Measurements from ENCODE around the gene RTN4RL1.

The RTN4RL1 gene

DNA sequence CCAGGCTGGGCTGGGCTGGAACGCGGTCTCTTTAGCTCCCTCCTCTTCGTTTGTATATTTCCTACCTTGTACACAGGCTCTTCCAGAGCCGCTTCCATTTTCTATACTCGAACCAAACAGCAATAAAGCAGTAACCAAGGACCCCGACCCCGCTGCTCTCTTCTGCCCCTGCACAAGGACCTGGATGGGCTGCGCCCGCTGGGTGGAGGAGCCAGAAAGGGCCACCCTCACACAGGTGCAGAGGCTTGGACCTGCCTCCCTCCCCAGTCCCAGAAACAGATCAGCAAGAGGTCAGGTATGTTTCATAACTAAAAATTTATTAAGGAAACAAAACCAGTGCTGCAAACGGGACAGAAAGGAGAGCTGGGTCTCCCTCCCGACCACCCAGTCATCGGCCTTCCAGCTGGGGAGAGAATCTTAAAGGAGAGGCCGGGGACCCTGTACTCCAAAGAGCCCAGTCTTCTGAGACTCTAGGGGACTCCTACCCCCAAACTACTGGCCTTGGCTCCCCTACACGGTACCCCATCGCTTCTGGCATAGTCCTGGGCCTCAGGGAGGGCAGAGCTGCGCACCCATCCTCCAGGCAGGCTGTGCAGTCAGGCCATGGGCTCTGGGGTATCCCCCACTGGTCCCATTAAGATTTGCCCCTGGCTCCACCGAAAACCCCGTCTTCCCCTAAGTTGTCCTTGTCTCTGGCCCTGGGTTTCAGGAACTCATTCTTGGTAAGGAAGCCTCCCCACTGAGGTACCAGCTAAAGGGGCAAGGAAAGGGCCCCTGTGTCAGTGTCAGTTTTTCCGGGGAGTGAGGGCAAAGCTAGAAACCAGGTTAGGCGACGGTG is 34.6 kb upstream of the RTN4RL1 start:
- DNase-seq (ENCODE audit: low read depth in 2 of 2), result no peak

DNA sequence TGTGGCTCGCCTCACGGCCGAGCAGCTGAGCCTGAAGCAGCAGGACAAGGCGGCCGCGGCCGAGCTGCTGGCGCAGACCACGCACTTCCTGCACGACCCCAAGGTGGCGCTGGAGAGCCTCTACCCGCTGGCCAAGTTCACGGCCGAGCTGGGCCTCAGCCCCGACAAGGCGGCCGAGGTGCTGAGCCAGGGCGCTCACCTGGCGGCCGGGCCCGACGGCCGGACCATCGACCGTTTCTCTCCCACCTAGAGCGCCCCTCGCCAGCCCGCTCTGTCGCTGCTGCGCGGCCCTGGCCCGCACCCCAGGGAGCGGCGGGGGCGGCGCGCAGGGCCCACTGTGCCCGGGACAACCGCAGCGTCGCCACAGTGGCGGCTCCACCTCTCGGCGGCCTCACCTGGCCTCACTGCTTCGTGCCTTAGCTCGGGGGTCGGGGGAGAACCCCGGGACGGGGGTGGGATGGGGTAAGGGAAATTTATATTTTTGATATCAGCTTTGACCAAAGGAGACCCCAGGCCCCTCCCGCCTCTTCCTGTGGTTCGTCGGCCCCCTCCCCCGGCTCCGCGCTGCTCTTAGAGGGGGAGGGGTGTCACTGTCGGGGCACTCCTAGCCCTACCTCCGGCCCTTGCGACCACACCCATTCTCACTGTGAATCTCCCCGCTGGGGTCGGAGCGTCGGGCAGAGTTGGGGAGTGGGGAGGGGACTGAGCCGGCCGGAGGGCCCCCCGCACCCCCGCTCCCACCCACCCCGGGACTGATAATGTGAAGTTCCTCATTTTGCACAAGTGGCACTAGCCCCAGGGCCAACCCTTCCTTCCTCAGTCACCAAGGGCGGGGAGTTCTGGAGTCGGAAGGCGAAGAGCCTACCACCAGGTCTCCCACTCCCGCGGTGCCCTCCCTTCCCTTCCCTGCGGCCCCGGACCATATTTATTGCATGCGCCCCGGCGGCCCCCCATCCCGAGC is 33.7 kb upstream of the RTN4RL1 start:
- no peak for DNase-seq (ENCODE audit: low read depth in 2 of 2)

DNA sequence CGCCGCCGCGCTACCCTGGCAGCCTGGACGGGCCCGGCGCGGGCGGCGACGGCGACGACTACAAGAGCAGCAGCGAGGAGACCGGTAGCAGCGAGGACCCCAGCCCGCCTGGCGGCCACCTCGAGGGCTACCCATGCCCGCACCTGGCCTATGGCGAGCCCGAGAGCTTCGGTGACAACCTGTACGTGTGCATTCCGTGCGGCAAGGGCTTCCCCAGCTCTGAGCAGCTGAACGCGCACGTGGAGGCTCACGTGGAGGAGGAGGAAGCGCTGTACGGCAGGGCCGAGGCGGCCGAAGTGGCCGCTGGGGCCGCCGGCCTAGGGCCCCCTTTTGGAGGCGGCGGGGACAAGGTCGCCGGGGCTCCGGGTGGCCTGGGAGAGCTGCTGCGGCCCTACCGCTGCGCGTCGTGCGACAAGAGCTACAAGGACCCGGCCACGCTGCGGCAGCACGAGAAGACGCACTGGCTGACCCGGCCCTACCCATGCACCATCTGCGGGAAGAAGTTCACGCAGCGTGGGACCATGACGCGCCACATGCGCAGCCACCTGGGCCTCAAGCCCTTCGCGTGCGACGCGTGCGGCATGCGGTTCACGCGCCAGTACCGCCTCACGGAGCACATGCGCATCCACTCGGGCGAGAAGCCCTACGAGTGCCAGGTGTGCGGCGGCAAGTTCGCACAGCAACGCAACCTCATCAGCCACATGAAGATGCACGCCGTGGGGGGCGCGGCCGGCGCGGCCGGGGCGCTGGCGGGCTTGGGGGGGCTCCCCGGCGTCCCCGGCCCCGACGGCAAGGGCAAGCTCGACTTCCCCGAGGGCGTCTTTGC is 32.8 kb upstream of the RTN4RL1 start:
- no peak for DNase-seq (ENCODE audit: low read depth in 2 of 2)

GRCh38 chr17:2057175-2057759 is 32.1 kb upstream of the RTN4RL1 start:
- no peak for DNase-seq (ENCODE audit: low read depth in 2 of 2)

DNA sequence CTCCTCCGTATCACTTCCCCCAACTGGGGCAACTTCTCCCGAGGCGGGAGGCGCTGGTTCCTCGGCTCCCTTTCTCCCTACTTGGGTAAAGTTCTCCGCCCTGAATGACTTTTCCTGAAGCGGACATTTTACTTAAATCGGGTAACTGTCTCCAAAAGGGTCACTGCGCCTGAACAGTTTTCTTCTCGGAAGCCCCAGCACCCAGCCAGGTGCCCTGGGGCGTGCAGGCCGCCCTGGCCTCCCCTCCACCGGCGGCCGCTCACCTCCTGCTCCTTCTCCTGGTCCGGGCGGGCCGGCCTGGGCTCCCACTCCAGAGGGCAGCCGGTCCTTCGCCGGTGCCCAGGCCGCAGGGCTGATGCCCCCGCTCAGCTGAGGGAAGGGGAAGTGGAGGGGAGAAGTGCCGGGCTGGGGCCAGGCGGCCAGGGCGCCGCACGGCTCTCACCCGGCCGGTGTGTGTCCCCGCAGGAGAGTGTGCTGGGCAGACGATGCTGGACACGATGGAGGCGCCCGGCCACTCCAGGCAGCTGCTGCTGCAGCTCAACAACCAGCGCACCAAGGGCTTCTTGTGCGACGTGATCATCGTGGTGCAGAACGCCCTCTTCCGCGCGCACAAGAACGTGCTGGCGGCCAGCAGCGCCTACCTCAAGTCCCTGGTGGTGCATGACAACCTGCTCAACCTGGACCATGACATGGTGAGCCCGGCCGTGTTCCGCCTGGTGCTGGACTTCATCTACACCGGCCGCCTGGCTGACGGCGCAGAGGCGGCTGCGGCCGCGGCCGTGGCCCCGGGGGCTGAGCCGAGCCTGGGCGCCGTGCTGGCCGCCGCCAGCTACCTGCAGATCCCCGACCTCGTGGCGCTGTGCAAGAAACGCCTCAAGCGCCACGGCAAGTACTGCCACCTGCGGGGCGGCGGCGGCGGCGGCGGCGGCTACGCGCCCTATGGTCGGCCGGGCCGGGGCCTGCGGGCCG is 31.4 kb upstream of the RTN4RL1 start:
- no peak for DNase-seq (ENCODE audit: low read depth in 2 of 2)

DNA sequence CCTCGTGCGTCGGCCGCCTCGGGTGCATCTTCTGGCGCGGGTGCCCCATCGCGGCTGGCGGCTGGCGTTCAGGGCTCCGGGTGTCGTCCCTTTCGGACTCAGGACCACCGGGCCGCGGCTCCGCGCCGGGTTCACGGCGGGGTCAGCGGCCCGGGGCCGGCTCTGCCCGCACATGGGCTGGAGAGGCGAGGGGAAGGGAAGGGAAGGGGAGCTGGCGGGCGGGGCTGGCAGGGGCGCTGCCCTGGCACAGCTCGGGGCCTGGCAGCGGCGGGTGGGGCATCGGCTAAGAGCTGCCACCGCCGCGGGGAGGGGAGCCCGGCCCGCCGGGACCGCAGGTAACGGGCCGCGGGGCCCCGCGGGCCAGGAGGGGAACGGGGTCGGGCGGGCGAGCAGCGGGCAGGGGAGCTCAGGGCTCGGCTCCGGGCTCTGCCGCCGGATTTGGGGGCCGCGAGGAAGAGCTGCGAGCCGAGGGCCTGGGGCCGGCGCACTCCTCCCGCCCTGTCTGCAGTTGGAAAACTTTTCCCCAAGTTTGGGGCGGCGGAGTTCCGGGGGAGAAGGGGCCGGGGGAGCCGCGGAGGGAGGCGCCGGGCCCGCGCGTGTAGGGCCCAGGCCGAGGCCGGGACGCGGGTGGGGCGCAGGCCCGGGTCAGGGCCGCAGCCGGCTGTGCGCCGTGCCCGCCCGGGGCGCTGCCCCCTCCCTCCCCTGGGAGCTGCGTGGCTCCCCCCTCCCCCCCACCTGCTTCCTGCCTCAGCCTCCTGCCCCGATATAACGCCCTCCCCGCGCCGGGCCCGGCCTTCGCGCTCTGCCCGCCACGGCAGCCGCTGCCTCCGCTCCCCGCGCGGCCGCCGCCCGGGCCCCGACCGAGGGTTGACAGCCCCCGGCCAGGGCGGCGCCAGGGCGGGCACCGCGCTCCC is 30.4 kb upstream of the RTN4RL1 start:
- no peak for DNase-seq (ENCODE audit: low read depth in 2 of 2)

DNA sequence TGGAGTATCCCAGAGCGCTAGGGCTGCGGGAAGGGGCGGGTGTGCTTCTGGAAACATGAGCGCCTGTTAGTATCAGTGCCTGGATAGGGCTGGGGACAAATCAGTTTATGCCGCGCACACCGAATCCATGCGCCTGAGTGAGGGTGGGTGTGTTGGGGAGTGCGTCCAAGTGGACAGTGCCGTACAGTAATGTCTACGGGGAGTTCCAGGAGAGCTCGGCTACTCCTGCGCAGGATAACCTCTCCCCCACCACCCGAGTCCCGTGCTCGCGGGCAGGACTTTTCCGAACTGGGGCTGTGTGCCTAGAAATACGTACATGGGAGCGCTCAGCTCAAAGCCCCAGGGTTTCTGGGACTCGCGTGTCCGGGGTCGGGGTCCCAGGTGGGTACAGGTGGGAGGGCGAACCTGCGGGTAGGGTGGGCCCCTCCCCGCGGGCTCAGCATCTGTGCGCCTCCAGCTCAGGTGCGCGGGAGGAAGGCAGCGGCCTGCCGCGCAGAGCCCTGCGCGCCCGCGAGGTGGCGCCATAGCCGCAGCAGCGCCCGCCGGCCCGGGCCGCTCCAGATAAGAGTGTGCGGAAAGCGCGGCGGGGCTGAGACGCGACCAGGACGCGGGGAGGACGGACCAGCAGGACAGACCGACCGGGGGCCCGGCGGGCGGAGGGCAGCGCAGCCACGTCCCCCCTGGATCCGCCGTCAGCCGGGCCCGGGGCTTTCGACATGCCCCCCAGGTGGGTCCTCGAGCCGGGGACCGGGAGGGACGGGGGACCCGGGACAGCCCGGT is 29.6 kb upstream of the RTN4RL1 start, which contains the start of gene HIC1:
TSS of gene HIC1 (plus strand) at position 592 of the 780 bp plus-strand sequence. CDS start 1,588 bp downstream, outside the sequence.
- DNase-seq (ENCODE audit: low read depth in 2 of 2), result peak in 1 of 2 donors; percentile 67

DNA sequence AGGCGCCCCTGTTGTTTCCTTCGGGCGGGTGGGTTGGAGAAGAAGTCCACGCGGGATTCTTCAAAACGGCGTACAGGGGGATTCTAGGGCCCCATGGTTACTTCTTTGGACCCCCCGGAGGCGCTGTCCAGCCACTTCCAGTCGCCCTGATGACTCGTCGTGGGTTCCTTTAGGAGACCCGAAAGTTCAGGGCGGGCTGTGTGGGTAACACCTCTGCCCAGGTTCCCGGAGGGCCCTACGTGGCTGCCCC is 29.1 kb upstream of the RTN4RL1 start:
- DNase-seq (ENCODE audit: low read depth in 2 of 2), result no peak

GRCh38 chr17:2053380-2054261 is 28.5 kb upstream of the RTN4RL1 start:
- DNase-seq (ENCODE audit: low read depth in 2 of 2), result peak in 1 of 2 donors; percentile 61

- DNase-seq (ENCODE audit: low read depth in 2 of 2), result no peak
Observed at GRCh38 chr17:2051933-2052559, 26.9 kb upstream of the RTN4RL1 start.

DNA sequence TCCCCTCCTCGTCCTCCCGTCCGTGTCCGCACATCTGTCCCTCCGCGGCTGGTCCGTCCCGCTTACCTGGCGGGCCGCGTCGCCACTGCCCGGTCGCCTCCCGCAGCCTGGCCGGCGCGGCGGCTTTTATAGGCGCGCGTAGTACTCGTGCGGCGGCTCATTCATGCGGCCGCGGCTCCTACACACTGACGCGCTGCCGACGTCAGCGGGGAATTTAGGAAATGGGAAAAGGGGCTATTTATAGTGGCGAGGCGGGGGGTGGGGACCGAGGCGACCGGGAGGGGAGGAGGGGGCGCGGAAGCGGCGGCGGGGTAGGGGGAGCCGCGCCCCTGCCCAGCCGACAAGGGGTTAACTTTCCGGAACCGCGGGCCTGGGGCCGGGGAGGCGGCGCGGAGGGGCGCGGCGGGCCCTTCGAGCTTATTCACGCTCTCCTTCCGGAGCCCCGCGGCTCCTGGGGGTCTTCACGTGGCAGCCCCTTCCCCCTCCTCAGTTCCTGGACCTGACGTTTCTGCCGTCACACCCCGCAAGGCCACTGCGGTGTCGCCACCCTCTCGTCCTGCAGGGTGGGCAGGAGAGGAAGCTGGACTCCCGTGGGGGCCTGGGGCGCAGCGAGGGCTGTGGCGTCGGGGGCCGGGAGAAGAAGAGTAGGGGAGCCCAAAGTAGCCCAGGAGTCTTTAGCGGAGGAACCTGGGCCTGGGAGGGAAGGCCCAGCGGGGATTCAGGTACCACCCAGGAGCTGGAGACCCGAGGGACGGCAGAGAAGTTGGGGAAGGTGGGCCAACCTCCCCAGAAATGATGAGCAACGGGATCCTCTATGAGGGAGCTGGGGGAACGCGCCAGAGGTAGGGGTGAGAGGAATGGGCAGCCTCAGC is 26.2 kb upstream of the RTN4RL1 start:
- DNase-seq (ENCODE audit: low read depth in 2 of 2), result no peak

DNA sequence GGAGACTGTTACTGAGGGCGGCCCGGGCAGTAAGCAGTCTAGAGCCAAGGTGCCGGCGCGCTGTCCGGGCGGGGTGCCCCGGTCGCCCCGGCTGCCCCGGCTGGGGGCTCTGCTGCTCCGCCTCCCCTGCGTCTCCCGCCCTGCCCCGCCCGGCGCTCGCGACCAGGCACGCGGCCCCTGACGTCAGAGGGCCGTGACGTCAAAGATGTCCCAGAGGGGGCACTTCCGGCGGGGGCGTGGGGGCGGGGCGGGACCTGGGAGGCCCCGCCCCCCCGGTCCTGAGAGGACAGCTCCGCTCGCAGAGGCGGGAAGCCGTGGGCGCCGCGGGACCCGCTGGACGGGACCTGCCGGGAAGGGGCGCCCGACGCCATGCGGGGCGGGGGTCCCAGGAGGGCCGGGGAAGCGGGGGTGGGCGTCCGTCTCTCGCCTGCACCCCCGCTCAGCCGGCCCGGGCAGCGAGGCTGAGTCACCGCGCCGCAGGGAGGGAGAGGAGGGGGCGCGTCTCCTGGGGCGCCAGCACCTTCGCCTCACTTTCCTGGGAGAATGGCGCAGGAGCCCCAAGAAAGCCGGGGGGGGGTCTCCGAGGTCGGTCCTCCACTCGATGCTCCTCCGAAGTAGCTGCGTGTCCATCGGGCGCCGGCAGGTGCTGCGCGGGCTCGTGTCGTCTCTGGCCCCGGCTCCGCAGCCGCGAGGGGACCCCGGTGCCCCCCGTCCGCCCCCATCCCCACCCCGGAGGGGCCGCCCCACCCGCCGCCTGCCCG is 25.3 kb upstream of the RTN4RL1 start:
- DNase-seq (ENCODE audit: low read depth in 2 of 2), result peak in 1 of 2 donors; percentile 65

DNA sequence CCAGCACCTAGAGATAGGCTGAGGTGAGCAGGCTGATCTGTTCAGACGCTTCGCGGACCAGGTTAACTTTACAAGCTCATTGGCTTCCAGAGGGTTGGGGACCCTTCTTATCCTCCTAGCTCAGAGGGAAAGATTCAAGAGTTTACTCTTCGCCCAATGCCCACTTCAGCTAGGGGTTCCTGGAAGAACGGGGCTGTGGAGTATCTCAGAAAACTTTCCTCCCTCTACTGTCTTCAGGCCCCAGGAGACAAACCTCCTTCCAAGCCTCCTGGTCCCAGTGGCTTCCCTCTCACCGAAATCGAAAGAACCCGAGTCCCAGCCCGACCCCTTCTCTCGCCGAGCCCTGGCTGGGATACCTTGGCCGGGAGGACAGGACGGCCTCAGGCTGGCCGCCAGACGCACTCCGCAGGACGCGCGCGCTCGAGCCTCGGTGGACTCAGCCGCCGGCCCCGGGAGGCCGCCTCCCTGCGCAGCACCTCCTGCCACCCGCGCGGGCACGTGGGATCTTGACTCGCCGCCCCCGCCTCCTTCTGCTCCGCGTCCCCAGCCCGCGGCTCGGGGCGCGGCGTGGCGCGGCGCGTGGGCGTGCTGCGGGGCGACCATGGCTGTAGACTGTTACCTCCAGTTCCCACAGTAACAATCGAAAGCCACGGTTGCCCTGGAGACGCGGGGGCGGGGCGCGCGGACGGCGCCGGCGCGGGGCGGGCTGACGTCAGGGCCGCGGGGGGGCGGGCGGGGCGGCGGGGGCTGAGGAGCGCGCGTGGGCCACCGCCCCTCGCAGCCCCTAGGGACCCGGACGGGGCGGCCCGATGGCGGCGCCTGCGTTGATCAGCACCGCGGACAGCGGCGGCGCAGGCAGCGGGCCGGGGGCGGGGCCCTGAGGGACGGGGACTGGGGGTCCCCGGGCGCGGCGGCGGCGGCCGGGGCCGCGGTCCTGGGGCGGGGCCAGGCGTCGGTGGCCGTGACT is 24.5 kb upstream of the RTN4RL1 start:
- peak; percentile 82 to 84 for DNase-seq (ENCODE audit: low read depth in 2 of 2)

DNA sequence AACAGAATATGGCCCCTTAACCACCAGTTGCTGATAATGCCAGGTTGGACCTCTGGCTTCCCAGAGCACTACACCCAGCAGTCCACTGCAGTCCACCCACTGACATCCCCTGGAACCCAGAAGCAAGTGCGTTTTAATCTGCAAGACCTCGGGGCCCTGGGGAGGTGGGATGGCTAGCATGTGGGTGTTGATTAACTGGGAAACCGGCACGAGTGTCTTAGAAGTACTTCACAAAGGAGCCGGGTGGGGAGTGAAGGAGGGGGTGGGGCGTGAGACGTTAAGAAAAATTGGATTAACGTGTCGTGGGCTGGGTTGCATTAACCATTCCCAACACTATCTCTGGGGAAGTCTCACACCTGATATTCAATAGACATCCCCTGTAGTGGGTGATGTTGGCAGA is 23.7 kb upstream of the RTN4RL1 start:
- no peak for DNase-seq (ENCODE audit: low read depth in 2 of 2)

All from stimulated activated CD4-positive, alpha-beta T cell treated with anti-CD3 and anti-CD28 coated beads, Interleukin-1b, Interleukin-23, amount 100 ng/mL, for 1 hour (primary cell).